Stimulated activated CD8-positive, alpha-beta memory T cell treated with anti-CD3 and anti-CD28 coated beads, Interleukin-12 subunit alpha, Interleukin-12 subunit beta, amount 100 ng/mL, for 24 hours (primary cell): ENCODE measurements around the gene ACTR3.

Experiments used
- DNase-seq: peaks from one replicate; pipeline ENCODE4 v3.0.0-alpha.2; 2020; ENCODE audit errors: extremely low read depth

The ACTR3 gene

DNA sequence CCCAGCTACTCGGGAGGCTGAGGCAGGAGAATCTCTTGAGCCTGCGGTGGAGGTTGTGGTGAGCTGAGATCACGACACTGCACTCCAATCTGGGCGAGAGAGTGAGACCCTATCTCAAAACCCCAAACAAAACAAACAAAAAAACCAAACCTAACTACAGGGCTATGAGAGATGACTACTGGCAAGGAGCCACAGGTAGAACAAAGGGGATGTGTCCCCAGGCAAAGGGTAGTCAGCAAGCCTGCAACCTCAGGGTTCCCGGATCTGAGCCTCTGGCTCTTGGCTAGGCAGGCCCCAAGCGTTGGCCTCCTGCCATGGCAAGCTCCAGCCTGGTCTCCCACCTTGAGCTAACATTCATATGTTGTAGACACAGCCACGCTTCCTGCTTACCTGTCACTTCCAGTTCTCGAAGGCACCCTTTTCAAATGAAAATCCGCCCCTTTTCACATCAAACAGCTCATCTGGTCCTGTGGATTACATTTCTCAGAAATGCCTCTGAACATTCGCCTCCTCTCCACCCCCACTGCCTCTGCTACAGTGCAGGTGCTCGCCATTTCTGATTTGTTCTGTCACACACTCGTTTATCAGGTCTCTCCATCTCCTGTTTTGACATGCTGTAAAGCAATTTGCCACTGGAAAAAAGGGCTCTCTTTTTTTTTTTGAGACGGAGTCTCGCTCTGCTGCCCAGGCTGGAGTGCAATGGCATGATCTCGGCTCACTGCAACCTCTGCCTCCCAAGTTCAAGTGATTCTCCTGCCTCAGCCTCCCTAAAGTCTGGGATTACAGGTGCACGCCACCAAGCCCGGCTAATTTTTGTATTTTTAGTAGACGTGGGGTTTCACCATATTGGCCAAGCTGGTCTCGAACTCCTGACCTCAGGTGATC lies 13.1 kb upstream of the ACTR3 start:
- peak; percentile 15 for DNase-seq

DNA sequence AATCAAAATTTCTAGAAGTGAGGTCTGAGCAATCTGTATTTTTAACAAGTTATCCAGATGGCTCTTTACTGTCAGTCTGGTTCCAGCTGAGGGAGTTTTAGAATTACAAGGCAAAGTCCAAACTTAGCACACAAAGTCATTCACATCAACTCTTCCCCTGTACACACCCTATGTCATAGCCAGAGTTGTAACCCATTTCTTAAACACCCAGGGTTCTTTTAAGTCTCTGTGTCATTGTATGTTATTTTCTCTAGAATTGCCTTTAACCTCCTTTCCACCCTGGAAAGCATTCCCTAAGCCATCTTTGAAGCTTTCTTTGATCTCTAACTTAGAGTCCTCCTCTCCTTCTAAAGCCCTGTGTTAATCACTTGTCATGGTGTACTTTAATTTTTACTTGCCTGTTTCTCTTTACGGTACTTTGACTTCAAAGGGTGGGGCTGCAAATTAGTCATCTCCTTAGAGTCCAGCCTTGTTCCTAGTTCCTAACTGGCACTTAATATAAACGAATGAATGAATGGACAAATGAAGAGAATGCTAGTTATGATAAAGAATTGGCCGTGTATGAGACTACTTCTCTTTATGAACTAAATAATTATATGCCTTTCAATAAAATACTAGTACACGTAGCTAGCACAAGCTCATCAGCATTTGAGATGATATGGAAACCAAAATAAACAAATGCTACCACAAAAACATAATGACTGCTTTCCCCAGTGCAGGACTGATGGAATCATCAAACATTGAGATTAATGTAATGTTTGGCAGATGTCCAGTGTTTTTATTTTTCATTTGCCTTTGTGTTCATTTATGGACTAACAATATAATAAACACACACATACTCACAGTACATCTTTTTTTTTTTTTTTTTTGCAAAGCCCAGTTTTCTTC lies 11.9 kb upstream of the ACTR3 start:
- no peak for DNase-seq

DNA sequence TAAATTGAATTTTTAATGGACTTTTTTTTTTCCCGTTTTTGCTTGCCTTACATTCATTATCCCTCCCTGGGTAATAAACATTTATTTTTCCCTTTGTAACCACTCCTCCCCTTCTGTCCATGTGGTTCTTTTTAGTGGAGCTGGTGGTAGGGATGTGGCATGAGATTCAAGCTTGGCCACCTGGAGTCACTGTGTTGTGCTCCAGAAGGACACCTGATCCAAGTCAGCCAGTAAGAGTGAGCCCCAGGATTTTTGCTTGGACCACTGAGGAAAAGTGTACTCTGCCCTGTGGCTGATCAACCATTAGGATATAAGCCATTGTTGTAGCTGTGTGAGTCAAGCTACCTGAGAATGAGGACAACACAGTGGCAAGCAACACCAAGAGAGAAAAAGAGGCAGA lies 11.1 kb upstream of the ACTR3 start:
- DNase-seq: no peak

DNA sequence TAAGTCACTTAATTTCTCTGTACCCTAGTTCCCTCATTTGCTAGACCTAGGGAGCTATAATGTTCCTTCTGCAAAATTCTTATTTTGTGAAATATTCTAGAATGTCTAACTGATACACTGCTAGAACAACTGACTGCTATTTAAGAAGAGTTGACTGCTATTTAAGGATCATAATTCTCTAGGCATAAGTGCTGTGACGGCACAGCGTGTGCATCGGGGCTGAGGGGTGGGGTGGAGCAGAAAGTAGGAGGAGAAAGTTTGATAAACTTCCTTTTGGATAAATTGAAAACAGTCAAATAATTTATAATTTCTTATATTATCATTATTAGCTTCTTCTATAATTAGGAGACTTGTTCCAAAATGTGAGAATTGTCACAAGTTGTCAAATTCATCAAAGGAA lies 10.4 kb upstream of the ACTR3 start:
- DNase-seq: no peak

DNA sequence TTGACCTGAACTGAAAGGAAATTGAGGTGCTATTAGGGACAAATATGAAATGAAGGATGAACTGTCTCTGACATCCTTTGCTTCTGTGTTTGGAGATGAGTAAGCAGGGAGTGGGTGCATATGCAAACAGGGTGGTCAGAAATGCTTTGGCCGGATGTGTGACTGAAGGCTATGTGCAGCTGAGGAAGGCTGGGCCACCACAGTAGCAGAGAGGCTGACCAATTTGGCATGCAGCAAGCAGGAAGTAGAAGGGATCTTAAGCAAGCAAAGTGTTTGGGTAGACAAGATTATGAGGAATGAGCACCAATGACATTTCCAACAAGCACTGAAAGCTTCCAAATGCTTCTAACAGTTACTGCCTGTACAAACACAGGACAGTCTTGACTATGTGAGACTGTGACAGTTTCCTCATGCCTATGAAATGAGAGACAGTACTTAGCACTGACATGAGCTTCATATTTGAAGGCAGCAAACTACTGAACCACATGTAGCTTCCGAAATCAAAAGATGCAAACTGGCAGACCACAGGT lies 3.3 kb upstream of the ACTR3 start:
- peak; percentile 16 for DNase-seq

DNA sequence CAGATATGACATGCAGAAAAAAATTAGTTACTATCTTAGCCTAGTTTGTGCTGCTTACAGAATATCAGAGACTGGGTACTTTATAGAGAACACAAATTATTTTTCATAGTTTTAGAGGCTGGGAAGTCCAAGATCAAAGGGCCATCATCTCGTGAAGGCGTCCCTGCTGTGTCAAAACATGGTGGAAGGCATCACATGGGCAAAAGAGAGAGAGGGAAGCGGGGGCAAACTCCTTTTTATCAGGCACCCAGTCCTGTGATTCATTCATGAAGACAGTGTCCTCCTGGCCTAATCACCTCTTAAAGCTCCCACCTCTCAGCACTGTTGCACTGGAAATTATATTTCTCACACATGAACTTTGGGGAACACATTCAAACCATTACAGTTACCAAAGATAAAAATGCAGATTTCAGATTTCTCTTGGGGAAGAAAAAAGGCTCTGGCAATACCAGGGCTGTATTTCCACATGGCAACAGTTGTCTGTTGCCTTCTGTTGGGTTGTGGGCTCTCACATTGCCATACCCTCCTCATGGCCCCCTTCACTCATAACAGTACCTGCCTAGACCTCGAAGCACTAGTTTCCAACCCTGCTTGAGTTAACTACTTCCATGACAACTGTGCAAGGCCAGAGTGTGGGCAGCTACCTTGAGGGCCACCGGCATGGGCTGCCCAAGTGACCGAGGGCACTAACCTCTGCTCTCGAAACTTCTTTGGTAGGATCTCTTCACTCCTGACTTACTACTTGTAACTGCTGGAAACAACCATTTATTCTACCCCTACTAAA lies 2.7 kb upstream of the ACTR3 start:
- DNase-seq: no peak

DNA sequence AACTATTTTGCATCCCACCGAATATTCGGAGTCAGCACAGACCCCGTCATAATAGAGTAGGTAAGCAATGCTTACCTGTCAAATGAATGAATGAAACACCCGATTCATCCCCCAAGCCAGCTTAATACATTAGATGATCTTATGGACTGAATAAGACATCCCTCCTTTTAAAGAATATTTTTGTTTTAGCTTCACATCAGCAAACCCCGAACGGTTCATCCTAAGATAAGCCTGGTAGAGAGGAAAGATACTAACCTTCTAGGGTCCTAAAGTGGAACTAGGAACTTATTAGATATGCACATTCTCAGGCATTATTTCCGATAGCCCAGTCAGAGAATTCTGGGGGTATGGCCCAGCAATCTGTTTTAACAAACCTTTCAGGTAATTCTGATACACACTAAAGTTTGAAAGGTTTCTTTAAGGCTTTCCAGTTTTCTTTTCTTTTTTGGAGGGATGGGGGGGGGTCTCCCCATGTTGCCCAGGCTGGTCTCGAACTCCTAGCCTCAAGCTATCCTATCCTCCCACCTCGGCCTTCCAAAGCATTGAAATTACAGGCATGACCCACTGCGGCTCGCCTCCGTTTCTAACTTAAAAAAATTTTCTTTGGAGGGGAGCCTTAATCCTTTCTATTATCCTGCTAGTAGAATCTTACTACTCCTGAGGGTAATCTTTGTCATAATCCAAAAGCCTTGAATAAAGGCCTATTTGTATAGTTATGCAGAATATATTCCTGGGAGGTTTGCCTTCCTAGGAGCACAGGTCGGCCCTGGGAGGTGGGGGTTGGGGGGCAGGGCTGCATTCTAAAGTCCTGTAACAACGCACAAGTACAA lies 1.0 kb upstream of the ACTR3 start:
- no peak for DNase-seq

DNA sequence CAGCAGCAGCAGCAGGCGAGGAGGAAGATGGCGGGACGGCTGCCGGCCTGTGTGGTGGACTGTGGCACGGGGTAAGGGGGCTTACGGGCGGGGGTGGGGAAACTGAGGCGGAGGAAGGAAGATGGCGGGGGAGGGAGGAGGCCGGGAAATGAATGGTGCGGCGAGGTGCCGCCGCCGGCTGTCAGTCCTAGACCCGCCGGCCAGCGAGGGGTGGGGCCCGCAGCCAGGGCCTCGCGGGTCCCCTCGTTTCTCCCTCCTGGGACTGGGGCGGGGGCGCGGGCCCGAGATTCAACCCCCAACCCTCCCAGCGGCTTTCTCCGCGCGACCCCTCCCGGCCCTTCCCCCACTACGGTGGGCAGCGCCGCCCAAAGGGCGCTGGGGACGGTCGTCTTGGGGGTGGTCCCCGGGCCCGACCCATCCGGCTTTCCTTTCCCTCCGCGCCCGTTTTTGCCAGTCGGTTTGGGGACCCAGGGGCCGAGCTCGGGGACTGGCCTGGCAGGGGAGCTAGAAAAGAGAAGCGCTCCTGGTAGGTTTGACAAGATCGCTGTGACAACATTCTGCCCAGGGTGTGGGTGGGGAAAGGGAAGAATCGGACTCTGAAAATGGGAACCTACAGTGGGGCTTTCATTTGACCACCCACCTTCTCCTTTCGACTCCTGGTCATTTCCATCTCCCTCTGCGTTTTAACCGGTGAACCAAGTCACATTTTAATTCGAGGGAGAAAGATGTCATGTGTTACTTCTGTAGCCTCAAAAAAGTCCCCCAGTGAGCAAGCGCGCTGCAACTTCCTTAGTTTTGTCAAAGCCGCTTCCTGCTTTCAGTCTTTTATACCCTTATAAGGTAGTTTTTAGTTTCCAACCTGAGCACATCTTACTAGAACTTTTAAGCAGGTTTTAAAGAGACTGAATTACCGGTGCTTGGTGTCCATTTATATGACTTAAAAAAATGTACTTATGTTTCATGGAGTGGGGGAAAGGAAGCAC lies 655 bp downstream of the ACTR3 start:
- peak; percentile 47 for DNase-seq

DNA sequence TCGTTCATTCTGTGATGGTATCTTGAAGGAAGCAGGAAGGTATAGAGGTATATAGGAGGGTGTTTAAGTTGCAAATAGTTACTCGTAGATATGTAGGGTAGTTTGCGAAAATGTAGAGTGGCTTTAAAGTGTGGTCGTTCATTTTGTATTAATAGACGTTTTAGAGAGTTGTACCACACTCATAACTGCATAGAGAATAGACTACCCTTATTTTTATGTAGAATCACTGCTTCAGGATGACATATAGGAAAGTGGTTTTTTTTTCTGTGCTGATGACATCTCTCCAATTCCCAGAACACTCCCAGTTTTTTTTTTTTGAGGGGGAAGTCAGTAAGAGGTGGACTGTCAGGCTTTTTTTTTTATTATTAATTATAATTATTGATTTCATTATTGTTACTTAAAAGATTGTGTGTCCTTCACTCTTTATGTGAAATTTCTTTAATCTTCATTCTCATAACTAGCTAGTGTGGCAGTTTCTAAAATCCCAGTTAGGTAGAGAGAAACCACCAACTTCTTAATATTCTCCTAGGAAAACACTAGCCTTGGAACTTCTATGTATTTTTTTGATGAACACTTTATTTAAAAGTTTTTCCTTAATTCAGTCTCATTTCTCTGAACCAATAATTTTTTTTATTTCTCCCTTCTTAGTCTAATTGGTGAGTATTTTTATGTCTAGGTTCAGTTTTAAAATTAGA lies 1.5 kb downstream of the ACTR3 start:
- no peak for DNase-seq

DNA sequence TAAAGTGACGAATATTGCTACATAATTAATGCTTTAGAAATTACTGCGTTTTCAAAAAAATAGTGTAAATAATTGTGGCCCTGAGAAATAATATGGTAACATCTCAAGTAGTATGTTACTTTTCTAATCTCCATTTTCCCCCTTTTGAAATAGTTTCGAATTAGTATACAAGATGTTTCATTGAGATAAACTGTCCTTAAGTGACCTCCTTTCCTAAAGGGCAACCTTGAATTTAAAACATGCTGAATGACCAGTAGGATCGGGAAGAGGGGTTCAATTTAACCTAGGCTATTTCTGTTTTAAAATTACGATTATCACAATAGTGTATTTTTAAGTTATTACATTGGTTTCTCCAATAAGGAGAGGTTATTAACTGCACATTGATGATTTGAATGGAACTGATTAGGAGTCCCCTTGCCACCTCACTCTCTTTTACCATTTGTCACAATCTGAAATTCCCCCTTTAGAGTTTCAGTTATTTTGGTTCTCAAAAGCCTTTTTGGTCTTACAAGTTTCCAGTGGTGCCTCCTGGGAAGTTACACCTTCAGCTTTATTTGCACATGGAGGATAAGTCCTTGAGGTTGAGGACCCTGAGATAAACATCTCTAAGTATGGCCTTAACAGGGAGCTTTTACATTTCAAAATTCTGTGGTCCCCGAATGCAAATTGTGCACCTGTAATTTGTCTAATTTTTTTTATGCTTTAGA lies 2.3 kb downstream of the ACTR3 start:
- DNase-seq: no peak

DNA sequence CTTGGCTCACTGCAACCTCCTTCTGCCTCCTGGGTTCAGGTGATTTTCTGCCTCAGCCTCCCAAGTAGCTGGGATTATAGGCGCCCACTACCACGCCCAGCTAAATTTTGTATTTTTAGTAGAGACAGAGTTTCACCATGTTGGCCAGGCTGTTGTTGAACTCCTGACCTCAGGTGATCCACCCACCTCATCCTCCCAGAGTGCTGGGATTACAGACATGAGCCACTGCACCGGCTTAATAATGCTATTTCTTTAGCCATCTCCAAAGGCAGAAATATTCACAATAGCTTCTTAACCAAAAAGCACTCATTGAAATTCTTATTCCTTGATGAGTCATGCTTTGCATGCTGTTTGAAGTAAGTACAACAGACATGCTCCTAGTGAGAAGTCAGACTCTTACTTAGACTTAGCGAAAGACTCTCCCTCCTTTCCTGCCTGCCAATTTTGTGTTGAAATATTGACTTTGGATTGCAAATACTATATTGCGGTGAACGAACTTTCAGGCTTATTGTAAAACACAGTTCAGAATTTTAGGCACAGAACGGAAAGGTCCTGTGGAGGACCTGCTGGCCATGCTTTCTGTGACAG lies 4.4 kb downstream of the ACTR3 start:
- no peak for DNase-seq

DNA sequence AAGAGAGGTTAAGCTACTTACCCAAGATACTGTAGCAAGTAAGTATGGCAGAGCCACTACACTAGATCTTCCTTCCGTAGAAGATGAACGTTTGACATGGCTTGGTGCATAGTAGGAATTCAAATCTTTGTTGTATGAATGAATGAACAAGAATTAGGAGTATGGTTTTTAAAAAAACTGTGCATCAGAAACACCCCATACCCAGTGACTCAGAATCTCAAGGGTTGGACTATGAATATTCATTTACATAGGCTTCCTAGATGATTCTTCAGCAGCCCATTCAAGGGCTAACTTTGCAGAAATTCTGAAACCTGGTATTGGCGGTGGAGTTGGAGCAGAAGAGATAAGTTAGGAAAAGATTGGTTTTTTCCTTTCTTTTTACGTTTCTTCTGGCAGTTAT lies 5.4 kb downstream of the ACTR3 start:
- DNase-seq: no peak

DNA sequence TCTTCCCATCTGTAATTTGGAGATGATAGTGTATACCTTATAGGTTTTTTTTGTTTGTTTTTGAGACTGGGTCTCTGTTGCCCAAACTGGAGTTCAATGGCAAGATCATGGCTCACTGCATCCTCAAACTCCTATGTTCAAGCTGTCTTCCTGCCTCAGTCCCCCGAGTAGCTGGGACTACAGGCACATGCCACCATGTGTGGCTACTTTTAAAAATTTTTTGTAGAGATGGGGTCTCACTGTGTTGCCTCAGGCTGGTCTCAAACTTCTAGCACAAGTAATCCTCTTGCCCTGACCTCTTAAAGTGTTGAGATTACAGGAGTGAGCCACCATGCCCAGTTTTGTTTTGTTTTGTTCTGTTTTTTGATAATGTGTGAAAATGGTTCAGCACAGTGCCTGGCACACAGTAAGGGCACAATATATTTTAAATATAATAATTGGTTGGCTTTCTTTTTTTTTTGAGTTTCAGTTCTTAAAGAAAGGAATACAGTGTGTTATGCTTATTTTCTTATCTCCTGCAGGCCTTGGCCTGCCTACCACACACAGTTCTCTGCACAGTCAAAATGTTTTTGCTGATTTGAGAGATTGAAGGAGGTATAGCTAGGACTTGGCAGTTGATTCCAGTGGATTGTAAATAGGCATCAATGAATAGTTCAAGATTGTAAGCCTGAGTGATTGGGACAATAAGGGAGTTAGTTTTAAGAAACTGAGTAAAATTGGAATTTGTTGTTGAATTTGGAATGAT lies 6.1 kb downstream of the ACTR3 start:
- DNase-seq: no peak

DNA sequence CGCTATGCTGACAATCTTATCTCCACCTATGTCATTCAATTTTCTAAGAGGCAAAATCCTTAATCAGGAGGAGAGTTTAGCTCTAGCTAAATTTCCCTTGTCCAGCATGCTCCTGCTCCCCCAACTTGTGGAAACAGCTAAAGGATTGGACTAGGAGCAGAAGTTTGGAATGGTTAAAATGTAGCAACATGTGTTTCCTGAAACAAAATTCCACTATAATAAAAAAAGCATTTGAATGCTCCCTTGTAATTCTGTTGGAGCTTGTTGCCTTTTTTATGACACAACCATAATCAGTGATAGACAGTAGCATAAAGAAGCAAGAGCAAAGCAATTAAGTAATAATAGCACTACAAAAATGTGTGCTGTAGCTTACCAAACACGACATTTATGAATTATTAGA lies 6.9 kb downstream of the ACTR3 start:
- DNase-seq: no peak

DNA sequence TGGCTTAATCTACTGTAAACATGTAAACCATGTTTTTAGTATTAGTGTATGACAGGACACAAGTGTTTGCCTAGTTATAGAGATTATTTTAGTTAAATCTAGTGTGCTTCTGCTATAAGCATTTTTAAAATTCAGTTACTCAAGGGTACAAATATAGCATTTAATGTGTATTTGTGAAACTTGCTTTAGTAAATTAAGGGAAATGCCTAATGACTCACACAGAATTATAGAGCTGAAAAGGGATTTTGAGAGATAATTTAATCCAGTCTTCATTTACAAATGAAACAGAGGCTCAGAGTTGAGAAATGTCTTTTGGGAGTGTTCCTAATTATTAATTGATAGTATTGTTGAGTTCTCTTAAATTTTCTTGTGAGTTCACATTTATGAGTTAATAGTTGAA lies 8.2 kb downstream of the ACTR3 start:
- no peak for DNase-seq

DNA sequence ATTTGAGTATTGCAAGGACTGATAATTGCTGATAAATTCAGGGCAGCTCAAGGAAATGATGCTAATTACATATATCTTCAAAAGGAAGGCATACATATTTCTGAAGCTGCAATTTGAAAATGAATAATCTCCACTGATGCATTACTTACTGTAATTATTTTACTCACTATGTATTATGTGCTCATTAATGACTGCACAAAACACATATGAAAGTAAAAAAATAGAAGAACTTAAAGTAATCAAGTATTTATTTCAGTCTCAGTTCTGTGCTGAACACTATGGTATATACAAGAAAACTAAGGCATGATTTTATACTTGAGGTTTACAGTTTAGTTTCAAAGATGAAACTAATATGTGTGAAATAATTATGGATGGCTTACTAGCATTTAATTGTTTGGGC lies 9.3 kb downstream of the ACTR3 start:
- DNase-seq: no peak

DNA sequence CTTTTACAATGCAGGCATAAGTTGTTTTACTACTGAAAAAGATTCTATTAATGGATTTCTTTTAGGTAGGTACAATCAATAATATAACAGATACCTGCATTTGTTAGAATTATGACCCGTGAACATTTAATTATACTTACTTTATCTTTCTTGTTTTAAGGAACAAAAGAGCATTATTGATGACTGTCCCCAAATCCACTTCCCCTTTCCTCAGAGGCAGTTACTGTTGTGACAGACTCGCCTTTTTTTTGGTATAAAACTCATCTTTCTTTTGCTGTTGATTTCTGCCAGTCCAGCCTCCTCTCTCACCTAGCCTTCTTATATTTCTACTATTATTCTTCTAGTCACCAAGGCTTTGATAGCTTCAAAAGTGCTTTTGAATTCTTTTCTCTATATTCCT lies 12.1 kb downstream of the ACTR3 start:
- DNase-seq: no peak
